SH-SY5Y (cell line): ENCODE data around the gene PDLIM5.

ENCODE experiments used
- GATA2 ChIP-seq: IDR thresholded peaks from 2 replicates; pipeline ENCODE4 v1.6.1; 2011; ENCODE audit warnings: mild to moderate bottlenecking, low read depth, low read length
- GATA3 ChIP-seq: IDR thresholded peaks from 2 replicates; pipeline ENCODE4 v1.6.1; 2011; ENCODE audit warnings: low read depth, mild to moderate bottlenecking, low read length, moderate library complexity

- TF ChIP-seq GATA2 = no peak
- no peak for TF ChIP-seq GATA3
These were observed 178.1 kb downstream of the PDLIM5 start for GRCh38 chr4:94629837-94630236.
